Astrocyte (in vitro differentiated cells and primary cell): Measurements from ENCODE around the gene TMEM63A. TPM values are rescaled to one million over a fixed set of nuclear protein-coding genes. Genes with fewer than 3 reads are reported as not detected.

Source experiments
- DNase-seq: peaks from one replicate; pipeline ENCODE4 v3.0.0-alpha.2; 2010; ENCODE audit warnings: low read depth
- FAIRE-seq: peaks from 2 replicates; lab custom pipeline; 2011; peaks lifted over from hg19 to GRCh38; lab: Jason Lieb, UNC
- H2AFZ ChIP-seq: 2 replicates; pipeline ENCODE4 v1.6.0; 2012; ENCODE audit warnings: low read depth, low read length, inconsistent platforms
- H3K27ac ChIP-seq: 2 replicates; pipeline ENCODE4 v1.5.1; 2011; ENCODE audit warnings: low read depth, low read length, inconsistent platforms
- H3K27me3 ChIP-seq: 2 replicates; pipeline ENCODE4 v1.6.0; 2011; ENCODE audit warnings: low read length, inconsistent platforms; ENCODE audit not compliant: insufficient read depth
- H3K36me3 ChIP-seq: 2 replicates; pipeline ENCODE4 v1.5.1; 2011; ENCODE audit warnings: low read length, inconsistent platforms; ENCODE audit not compliant: insufficient read depth
- H3K4me1 ChIP-seq: 2 replicates; pipeline ENCODE4 v1.5.1; 2011; ENCODE audit warnings: low read length, inconsistent platforms; ENCODE audit not compliant: insufficient read depth
- H3K4me2 ChIP-seq: 2 replicates; pipeline ENCODE4 v1.6.0; 2012; ENCODE audit warnings: low read length, inconsistent platforms
- H3K4me3 ChIP-seq: 2 replicates; pipeline ENCODE4 v1.5.1; 2011; ENCODE audit warnings: low read depth, mild to moderate bottlenecking, low read length, inconsistent platforms; ENCODE audit not compliant: insufficient read depth
- H3K79me2 ChIP-seq: 2 replicates; pipeline ENCODE4 v1.6.0; 2012; ENCODE audit warnings: mild to moderate bottlenecking, low read length, inconsistent platforms; ENCODE audit not compliant: insufficient read depth
- H3K9ac ChIP-seq: 2 replicates; pipeline ENCODE4 v1.6.0; 2012; ENCODE audit warnings: mild to moderate bottlenecking, low read length, inconsistent platforms
- H3K9me3 ChIP-seq: 2 replicates; pipeline ENCODE4 v1.5.1; 2012; ENCODE audit warnings: low read depth, mild to moderate bottlenecking, low read length, inconsistent platforms; ENCODE audit not compliant: insufficient read depth
- H4K20me1 ChIP-seq: 2 replicates; pipeline ENCODE4 v1.6.0; 2012; ENCODE audit warnings: low read length, inconsistent platforms; ENCODE audit not compliant: insufficient read depth
- H3K27ac Mint-ChIP-seq: one replicate; pipeline ENCODE4 v1.8.0; 2021; ENCODE audit warnings: mild to moderate bottlenecking, mixed read lengths; ENCODE audit not compliant: unreplicated experiment
- H3K27me3 Mint-ChIP-seq: one replicate; pipeline ENCODE4 v1.8.0; 2021; ENCODE audit warnings: low read depth, mixed read lengths; ENCODE audit not compliant: unreplicated experiment
- H3K36me3 Mint-ChIP-seq: one replicate; pipeline ENCODE4 v1.8.0; 2021; ENCODE audit warnings: low read depth, mixed read lengths; ENCODE audit not compliant: unreplicated experiment
- H3K4me1 Mint-ChIP-seq: one replicate; pipeline ENCODE4 v1.8.0; 2021; ENCODE audit warnings: low read depth, mixed read lengths; ENCODE audit not compliant: unreplicated experiment
- H3K4me3 Mint-ChIP-seq: one replicate; pipeline ENCODE4 v1.8.0; 2021; ENCODE audit warnings: mild to moderate bottlenecking, moderate library complexity, mixed read lengths; ENCODE audit not compliant: unreplicated experiment
- H3K9me3 Mint-ChIP-seq: one replicate; pipeline ENCODE4 v1.8.0; 2021; ENCODE audit warnings: mild to moderate bottlenecking, mixed read lengths; ENCODE audit not compliant: unreplicated experiment
- CTCF ChIP-seq: IDR thresholded peaks from 2 replicates; pipeline ENCODE4 v1.5.1; 2011; ENCODE audit warnings: low read depth, mild to moderate bottlenecking, inconsistent platforms, low read length, moderate library complexity; ENCODE audit not compliant: insufficient read depth
- EZH2 ChIP-seq: IDR thresholded peaks from 2 replicates; pipeline ENCODE4 v1.6.1; 2012; ENCODE audit warnings: mild to moderate bottlenecking, low read length, inconsistent platforms; ENCODE audit not compliant: insufficient read depth
- total RNA-seq: library from RNA; stranded (reverse); gene quantifications from 2 replicates; pipeline ENCODE4 v1.2.1, GENCODE V29; 2021

The TMEM63A gene
- total RNA-seq, 1 donor from 2014 or later = 28.7 TPM

GRCh38 chr1:225911191-225912130 lies 29.3 kb upstream of the TMEM63A start:
- no peak overlapping the region for H3K27ac ChIP-seq
- H4K20me1 ChIP-seq = no peaks in the 10 kb centered on the region
- Mint-ChIP-seq H3K27me3 (peaks cover 15% of the 10 kb centered on the region), H3K27ac (no peak overlapping the region), H3K9me3 (no peaks in the 10 kb centered on the region), H3K4me1 (peaks cover 4% of the 10 kb centered on the region), H3K36me3 (peaks cover 2% of the 10 kb centered on the region), H3K4me3 (no peak overlapping the region)
- H3K9ac ChIP-seq = peak overlapping the region; percentile 33
- TF ChIP-seq CTCF (peak; percentile 54), EZH2 (no peak)
- no peaks in the 10 kb centered on the region for H3K27me3 ChIP-seq
- no peaks in the 10 kb centered on the region for H3K36me3 ChIP-seq
- no peaks in the 10 kb centered on the region for H3K9me3 ChIP-seq
- peak overlapping the region; percentile 75 for H3K4me2 ChIP-seq
- H3K4me3 ChIP-seq = no peak overlapping the region
- FAIRE-seq (no peak), DNase-seq (no peak)
- H3K79me2 ChIP-seq = no peaks in the 10 kb centered on the region
- no peaks in the 10 kb centered on the region for H3K4me1 ChIP-seq
- peak overlapping the region; percentile 64 for H2AFZ ChIP-seq

- no peaks in the 10 kb centered on the region for H3K9me3 Mint-ChIP-seq
- Histone ChIP-seq H2AFZ (no peak overlapping the region), H3K79me2 (no peaks in the 10 kb centered on the region), H3K9ac (no peak overlapping the region), H3K27me3 (no peaks in the 10 kb centered on the region), H3K4me2 (no peak overlapping the region), H3K9me3 (no peaks in the 10 kb centered on the region), H3K36me3 (no peaks in the 10 kb centered on the region), H3K4me1 (no peaks in the 10 kb centered on the region), H3K27ac (no peak overlapping the region), H3K4me3 (no peak overlapping the region), H4K20me1 (no peaks in the 10 kb centered on the region)
- H3K36me3 Mint-ChIP-seq = peaks cover 2% of the 10 kb centered on the region
- H3K27me3 Mint-ChIP-seq = peaks cover 25% of the 10 kb centered on the region
- H3K4me1 Mint-ChIP-seq = peaks cover 1% of the 10 kb centered on the region
- TF ChIP-seq EZH2 = no peak
- no peak for TF ChIP-seq CTCF
- DNase-seq (no peak), FAIRE-seq (no peak)
- H3K4me3 Mint-ChIP-seq = no peak overlapping the region
- H3K27ac Mint-ChIP-seq = no peak overlapping the region
These were observed 27.3 kb upstream of the TMEM63A start for GRCh38 chr1:225909477-225909876.

GRCh38 chr1:225908773-225909172 lies 26.6 kb upstream of the TMEM63A start:
- H3K36me3 Mint-ChIP-seq = peaks cover 2% of the 10 kb centered on the region
- no peak overlapping the region for H3K27ac Mint-ChIP-seq
- H3K4me3 Mint-ChIP-seq = no peak overlapping the region
- Histone ChIP-seq H3K4me2 (no peak overlapping the region), H2AFZ (no peak overlapping the region), H3K79me2 (no peaks in the 10 kb centered on the region), H3K9me3 (no peaks in the 10 kb centered on the region), H3K27me3 (no peaks in the 10 kb centered on the region), H3K36me3 (no peaks in the 10 kb centered on the region), H3K4me3 (no peak overlapping the region), H3K9ac (no peak overlapping the region), H3K27ac (no peak overlapping the region), H4K20me1 (no peaks in the 10 kb centered on the region), H3K4me1 (no peaks in the 10 kb centered on the region)
- TF ChIP-seq EZH2 (no peak), CTCF (no peak)
- H3K27me3 Mint-ChIP-seq = peaks cover 25% of the 10 kb centered on the region
- no peak for DNase-seq
- H3K9me3 Mint-ChIP-seq = no peaks in the 10 kb centered on the region
- H3K4me1 Mint-ChIP-seq = peaks cover 1% of the 10 kb centered on the region
- no peak for FAIRE-seq
